IPS-15b (cell line): Measurements from ENCODE around the gene NTN3.

Experiments used
- H3K27me3 ChIP-seq: one replicate; pipeline ENCODE4 v1.6.1; 2013; ENCODE audit warnings: low read length; ENCODE audit not compliant: control insufficient read depth, insufficient read depth
- H3K36me3 ChIP-seq: one replicate; pipeline ENCODE4 v1.6.1; 2013; ENCODE audit warnings: low read length; ENCODE audit not compliant: control insufficient read depth, insufficient read depth
- H3K4me1 ChIP-seq: one replicate; pipeline ENCODE4 v1.6.1; 2013; ENCODE audit warnings: mild to moderate bottlenecking, low read length; ENCODE audit not compliant: control insufficient read depth, insufficient read depth
- H3K4me3 ChIP-seq: one replicate; pipeline ENCODE4 v1.5.1; 2013; ENCODE audit warnings: low read depth, low read length
- H3K9ac ChIP-seq: one replicate; pipeline ENCODE4 v1.6.1; 2013; ENCODE audit warnings: low read depth, mild to moderate bottlenecking, low read length
- H3K9me3 ChIP-seq: one replicate; pipeline ENCODE4 v1.6.1; 2013; ENCODE audit warnings: mild to moderate bottlenecking, low read length; ENCODE audit not compliant: control insufficient read depth, insufficient read depth

The NTN3 gene

DNA sequence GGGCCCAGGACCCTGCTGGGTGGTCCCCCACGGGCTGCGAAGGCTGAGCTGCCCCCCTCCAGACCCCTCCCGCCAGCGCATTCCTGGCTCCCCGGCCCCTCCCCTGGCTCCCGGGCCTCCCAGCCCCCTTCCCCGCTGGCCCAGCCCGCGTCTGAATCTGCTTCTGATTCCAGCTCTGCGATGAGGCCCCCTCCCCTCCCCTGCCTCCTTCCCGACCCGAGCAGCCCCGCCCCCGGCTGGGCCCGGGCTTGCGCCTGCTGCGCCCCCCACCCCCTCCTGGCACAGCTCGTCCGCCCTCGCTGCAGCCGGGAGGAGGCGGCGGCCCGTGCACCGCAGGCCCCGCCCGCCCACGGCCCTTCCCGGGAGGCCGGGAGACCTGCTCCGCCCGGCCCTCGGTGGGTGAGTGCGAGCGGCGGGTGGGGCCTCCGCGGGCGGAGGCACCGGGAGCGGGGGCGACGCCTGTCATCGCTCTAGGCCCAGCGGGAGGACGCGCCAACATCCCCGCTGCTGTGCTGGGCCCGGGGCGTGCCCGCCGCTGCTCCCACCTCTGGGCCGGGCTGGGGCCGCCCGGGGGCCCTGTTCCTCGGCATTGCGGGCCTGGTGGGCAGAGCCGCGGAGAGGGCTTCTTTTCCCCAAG, at the start of gene NTN3:
Gene NTN3, plus strand, starts transcription at position 282 of the 637 bp plus-strand sequence. CDS start 405 bp downstream, outside the sequence.
- Histone ChIP-seq H3K9me3 (no peaks in the 10 kb centered on the region), H3K27me3 (peaks cover 16% of the 10 kb centered on the region), H3K4me1 (peaks cover 13% of the 10 kb centered on the region), H3K4me3 (peak within 1 kb of the TSS; percentile 26), H3K36me3 (no peaks in the 10 kb centered on the region), H3K9ac (no peak within 1 kb of the TSS)

DNA sequence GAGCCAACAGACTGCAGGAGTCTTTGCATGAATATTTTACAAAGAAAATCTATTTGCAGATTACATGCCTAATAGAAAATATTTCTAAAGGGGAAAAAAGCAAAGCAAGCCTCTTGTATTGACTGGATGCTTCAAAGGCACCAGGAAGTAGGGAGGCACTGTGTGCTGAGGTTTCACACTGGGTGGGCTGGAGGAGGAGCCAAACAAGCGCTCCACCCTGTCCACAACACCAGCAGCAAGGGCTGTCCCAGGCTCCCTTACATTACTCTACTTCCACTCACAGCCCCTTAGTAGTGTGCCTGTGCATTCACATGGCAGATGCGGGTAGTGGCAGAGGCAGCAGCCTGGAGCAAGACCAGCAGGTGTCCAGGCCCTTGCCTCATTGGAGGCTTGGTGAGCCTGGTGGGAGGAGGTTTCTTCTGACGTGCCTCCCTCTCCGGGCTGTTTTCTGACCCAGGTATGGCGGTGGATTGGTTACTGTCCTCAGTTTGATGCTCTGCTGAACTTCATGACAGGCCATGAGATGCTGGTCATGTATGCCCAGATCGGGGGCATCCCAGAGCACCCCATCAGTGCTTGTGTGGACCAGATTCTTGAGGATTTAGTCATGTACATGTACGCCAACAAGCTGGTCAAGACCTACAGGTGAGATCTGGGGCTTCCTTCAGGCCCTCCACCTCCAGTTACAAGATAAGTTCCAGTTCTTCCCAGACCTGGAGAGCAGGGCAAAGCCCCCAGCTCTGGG, 48.8 kb upstream of the NTN3 start:
- no peak overlapping the region for H3K9ac ChIP-seq
- H3K4me1 ChIP-seq: peaks cover 5% of the 10 kb centered on the region
- no peak overlapping the region for H3K4me3 ChIP-seq
- H3K27me3 ChIP-seq: no peaks in the 10 kb centered on the region
- no peaks in the 10 kb centered on the region for H3K9me3 ChIP-seq
- H3K36me3 ChIP-seq: no peaks in the 10 kb centered on the region

GRCh38 chr16:2424061-2425007, 46.8 kb upstream of the NTN3 start:
- Histone ChIP-seq H3K4me1 (peaks cover 5% of the 10 kb centered on the region), H3K27me3 (no peaks in the 10 kb centered on the region), H3K36me3 (no peaks in the 10 kb centered on the region), H3K9me3 (no peaks in the 10 kb centered on the region), H3K4me3 (no peak overlapping the region), H3K9ac (no peak overlapping the region)

- Histone ChIP-seq H3K36me3 (peaks cover 2% of the 10 kb centered on the region), H3K9ac (no peak overlapping the region), H3K4me3 (no peak overlapping the region), H3K9me3 (no peaks in the 10 kb centered on the region), H3K27me3 (no peaks in the 10 kb centered on the region), H3K4me1 (peaks cover 5% of the 10 kb centered on the region)
Observed at GRCh38 chr16:2425008-2425518, 46.0 kb upstream of the NTN3 start.

DNA sequence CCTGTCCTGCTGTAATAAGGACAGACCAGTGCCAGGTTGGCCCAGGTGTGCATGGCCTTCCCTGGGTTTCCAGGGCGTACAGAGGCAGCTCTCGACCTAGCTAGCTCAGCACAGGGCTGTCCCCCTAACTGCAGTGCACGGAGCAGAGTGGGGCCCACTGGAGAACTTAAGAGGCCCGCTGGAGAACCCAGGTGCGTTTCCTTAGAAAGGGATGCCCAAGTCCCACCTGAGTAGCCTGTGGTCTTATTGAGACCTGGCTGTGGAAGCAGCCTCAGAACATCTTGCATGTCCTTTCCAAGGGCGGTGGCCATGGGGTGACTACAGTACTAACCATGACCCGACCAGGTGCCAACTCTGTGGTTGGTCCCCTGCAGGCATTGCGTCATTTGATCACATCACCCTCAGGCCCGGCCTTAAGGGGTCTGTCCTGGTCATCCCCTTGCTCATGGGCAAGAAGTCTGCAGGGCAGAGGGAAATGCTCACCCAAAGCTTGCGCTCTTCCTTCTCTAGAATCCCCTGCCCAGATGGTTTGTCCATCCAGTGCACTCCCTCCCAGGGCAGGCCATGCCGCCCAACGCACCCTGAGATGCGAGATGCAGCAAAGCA, 45.2 kb upstream of the NTN3 start:
- no peak overlapping the region for H3K4me3 ChIP-seq
- no peak overlapping the region for H3K9ac ChIP-seq
- H3K36me3 ChIP-seq: peaks cover 2% of the 10 kb centered on the region
- peaks cover 9% of the 10 kb centered on the region for H3K4me1 ChIP-seq
- no peaks in the 10 kb centered on the region for H3K27me3 ChIP-seq
- no peaks in the 10 kb centered on the region for H3K9me3 ChIP-seq

GRCh38 chr16:2426941-2427361, 44.1 kb upstream of the NTN3 start:
- peaks cover 9% of the 10 kb centered on the region for H3K4me1 ChIP-seq
- H3K9me3 ChIP-seq: no peaks in the 10 kb centered on the region
- H3K36me3 ChIP-seq: peaks cover 2% of the 10 kb centered on the region
- H3K9ac ChIP-seq: no peak overlapping the region
- no peaks in the 10 kb centered on the region for H3K27me3 ChIP-seq
- no peak overlapping the region for H3K4me3 ChIP-seq

- H3K9ac ChIP-seq: peak overlapping the region; percentile 87
Observed at GRCh38 chr16:2427526-2427925, 43.6 kb upstream of the NTN3 start.

DNA sequence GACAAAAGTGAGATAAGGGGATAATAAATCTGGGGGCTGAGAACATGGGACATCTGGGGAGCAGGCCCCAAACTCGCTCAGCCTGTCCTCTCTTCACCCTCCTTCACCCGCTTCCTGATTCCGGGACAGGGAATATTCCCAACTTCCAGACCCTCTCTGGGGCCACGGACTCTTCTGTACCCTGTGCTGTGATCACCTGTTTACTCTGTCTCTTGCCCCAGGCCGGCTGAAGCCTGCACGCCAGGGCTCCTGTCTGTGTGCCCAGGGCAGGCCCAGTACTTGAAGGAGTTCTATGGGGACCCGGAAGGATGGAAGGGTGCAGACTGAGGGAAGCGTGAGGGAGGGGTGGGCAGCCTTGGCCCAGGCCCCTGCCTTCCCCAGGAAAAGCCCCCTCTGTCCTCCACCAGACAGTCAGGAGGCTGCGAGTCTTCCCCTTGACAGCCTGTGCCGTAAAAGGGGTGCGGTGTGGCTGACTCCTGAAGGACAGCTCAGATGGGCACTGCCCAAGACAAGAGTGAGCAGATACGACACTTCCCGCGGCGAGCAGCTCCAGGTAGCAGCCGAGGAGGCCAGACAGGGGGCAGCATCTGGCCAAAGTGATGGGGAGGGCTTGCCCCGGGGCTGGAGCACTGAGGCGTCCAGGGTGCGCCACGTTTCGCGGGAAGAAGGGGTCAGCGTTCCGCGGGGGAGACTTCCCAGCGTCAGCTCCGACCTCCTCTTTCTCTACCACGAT, 42.9 kb upstream of the NTN3 start:
- no peaks in the 10 kb centered on the region for H3K27me3 ChIP-seq
- H3K4me1 ChIP-seq: peaks cover 4% of the 10 kb centered on the region
- H3K9me3 ChIP-seq: no peaks in the 10 kb centered on the region
- H3K4me3 ChIP-seq: peak overlapping the region; percentile 84
- H3K36me3 ChIP-seq: peaks cover 14% of the 10 kb centered on the region
- peak overlapping the region; percentile 87 for H3K9ac ChIP-seq

More at GRCh38 chr16:2427526-2427925, 43.6 kb upstream of the NTN3 start:
- Histone ChIP-seq H3K27me3 (no peaks in the 10 kb centered on the region), H3K4me3 (no peak overlapping the region), H3K36me3 (peaks cover 7% of the 10 kb centered on the region), H3K9me3 (no peaks in the 10 kb centered on the region), H3K4me1 (peaks cover 4% of the 10 kb centered on the region)

- Histone ChIP-seq H3K9ac (peak overlapping the region; percentile 87), H3K27me3 (no peaks in the 10 kb centered on the region), H3K9me3 (no peaks in the 10 kb centered on the region), H3K4me1 (peaks cover 4% of the 10 kb centered on the region), H3K4me3 (peak overlapping the region; percentile 84), H3K36me3 (peaks cover 19% of the 10 kb centered on the region)
Observed at GRCh38 chr16:2428784-2429033, 42.4 kb upstream of the NTN3 start.

- peaks cover 4% of the 10 kb centered on the region for H3K4me1 ChIP-seq
- H3K9ac ChIP-seq: peak within 1 kb of the TSS; percentile 88
- H3K36me3 ChIP-seq: peaks cover 24% of the 10 kb centered on the region
- peak within 1 kb of the TSS; percentile 84 for H3K4me3 ChIP-seq
- H3K27me3 ChIP-seq: no peaks in the 10 kb centered on the region
- no peaks in the 10 kb centered on the region for H3K9me3 ChIP-seq
Observed at GRCh38 chr16:2429034-2429770, 41.9 kb upstream of the NTN3 start, which contains the start of gene CCNF. Gene CCNF (plus strand): TSS chr16:2429447. CDS start chr16:2429482, 35 bp downstream.
